Left colon (tissue), 2 donors: Measurements from ENCODE around the gene MCL1. TPM values are rescaled to one million over a fixed set of nuclear protein-coding genes. Genes with fewer than 3 reads are reported as not detected.
A peak's percentile ranks its signal among the peaks of the same experiment; 100 is the strongest.
"Not testable (repeated sequence)": the region's sequence is repeated elsewhere in the genome, so short reads cannot be mapped to it uniquely, and the experiment has no call there.

ENCODE experiments used
- ATAC-seq: fragments of 200-7000 bp; cut with Tn5 transposase; one replicate; pipeline ENCODE4 v1.9.1; 2020; ENCODE audit warnings: mild to moderate bottlenecking, moderate library complexity
- DNase-seq, 2 donors: peaks; one replicate each; pipeline ENCODE4 v3.0.0-alpha.2; 2020
- intact Hi-C, 2 donors: fragments of 100-400 bp; cut with DNase I in 1 of 2; cut with micrococcal nuclease in 1 of 2; formaldehyde crosslinking; loops; one replicate each; pipeline versions ENCODE4 v1.11.2 to v1.14.0; 2022; cut with DNase I, micrococcal nuclease
- long read RNA-seq: library from polyadenylated mRNA; unstranded; transcript quantifications from one replicate; pipeline ENCODE4 v2.0.0, GENCODE V29; 2021
- total RNA-seq, 2 donors: library from RNA; stranded (reverse); fragmentation: NEBNext Ultra II Directional; extraction: Animal tissue kit (Norgen Biotek cat#: 25700); gene quantifications; one replicate each; pipeline ENCODE4 v1.2.1, GENCODE V29; 2021
- donor health status: DM: no; HTN: no; CAD: no.
- donor health status: DM: yes; HTN: yes; CAD: no.

Gene MCL1
- 100 to 1,000 TPM; 263 TPM for total RNA-seq
- long read RNA-seq, transcript MCL1-202 (3 exons, 3,932 nt): major isoform, 306 of 347 reads
- long read RNA-seq, transcript MCL1-203 (2 exons, 1,099 nt): minor isoform, 6 of 347 reads
- long read RNA-seq, partial matches to known transcripts: 1 of 347 reads
- long read RNA-seq, other reads (novel, unspliced or antisense): 30 of 347 reads

GRCh38 chr1:150579110-150579944 is at the start of gene MCL1:
Gene MCL1, minus strand, starts transcription at chr1:150579610. Its CDS starts 80 bp downstream, at chr1:150579530.
- DNase-seq: peak; percentile 92 to 96
- intact Hi-C loops: no loop called here
- peak; percentile 75 for ATAC-seq

- DNase-seq (no peak), ATAC-seq (peak; percentile 1)
- intact Hi-C loops: loop anchor here in 1 of 2 donors (10.0 kb wide), 1 partner anchor 74 kb away; no protein-coding TSS in a partner anchor
Measured at GRCh38 chr1:150628766-150629114, 49.3 kb upstream of the MCL1 start.

GRCh38 chr1:150627826-150628410 is 48.5 kb upstream of the MCL1 start:
- intact Hi-C loops: loop anchor here in 1 of 2 donors (10.0 kb wide), 1 partner anchor 73 kb away; no protein-coding TSS in a partner anchor
- ATAC-seq (no peak), DNase-seq (no peak)

DNA sequence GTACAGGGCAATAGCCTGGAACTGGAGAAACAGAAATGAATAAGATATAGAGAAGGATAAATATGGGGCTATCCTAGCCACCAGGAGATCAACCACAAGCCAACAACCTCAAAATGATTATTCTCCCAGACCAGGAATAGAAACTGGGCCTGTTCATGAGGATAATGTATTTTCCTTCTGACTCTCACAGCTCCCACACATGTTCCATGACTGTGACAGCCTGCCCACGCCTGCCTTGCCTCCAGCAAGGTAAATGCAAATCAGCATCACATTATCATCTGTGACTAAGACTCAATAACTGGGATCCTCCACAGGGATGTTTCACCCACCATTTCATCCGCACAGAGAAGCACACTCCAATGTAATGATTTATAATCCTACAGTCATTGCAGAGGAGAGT is 46.7 kb upstream of the MCL1 start:
- DNase-seq (no peak), ATAC-seq (no peak)
- intact Hi-C loops: loop anchor here in 1 of 2 donors (10.0 kb wide), 1 partner anchor 71 kb away; no protein-coding TSS in a partner anchor

GRCh38 chr1:150624546-150624945 is 45.1 kb upstream of the MCL1 start:
- not testable (repeated sequence) for DNase-seq, ATAC-seq
- intact Hi-C loops: loop anchor here (5.0 to 10.0 kb wide), 2 partner anchors 62 to 70 kb away; no protein-coding TSS in a partner anchor

DNA sequence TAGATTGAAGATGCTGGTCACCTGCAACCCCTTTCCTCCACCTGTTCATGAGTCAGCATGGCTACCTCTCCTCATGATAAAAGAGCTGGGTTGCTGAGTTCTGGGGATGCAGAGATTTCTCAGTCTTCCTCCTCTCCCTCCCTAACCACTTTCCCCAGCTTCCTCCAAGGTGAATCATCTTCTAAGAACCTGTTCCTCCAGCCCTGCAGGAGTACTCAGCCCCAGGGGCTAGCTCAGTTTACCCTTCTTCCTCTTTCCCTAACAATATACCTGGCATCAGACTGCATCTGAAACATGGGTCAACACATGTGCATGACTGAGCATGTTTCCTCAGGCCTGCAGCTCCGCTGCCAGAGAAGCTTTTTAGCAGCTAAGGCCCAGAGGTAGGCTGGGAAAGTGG is 44.7 kb upstream of the MCL1 start:
- DNase-seq, ATAC-seq: not testable (repeated sequence)
- intact Hi-C loops: loop anchor here (5.0 to 10.0 kb wide), 2 partner anchors 62 to 69 kb away; no protein-coding TSS in a partner anchor

- intact Hi-C loops: loop anchor here (5.0 to 10.0 kb wide), 2 partner anchors 60 to 68 kb away; no protein-coding TSS in a partner anchor
- DNase-seq: no peak
- peak; percentile 22 for ATAC-seq
Measured at GRCh38 chr1:150622303-150622975, 43.0 kb upstream of the MCL1 start.

DNA sequence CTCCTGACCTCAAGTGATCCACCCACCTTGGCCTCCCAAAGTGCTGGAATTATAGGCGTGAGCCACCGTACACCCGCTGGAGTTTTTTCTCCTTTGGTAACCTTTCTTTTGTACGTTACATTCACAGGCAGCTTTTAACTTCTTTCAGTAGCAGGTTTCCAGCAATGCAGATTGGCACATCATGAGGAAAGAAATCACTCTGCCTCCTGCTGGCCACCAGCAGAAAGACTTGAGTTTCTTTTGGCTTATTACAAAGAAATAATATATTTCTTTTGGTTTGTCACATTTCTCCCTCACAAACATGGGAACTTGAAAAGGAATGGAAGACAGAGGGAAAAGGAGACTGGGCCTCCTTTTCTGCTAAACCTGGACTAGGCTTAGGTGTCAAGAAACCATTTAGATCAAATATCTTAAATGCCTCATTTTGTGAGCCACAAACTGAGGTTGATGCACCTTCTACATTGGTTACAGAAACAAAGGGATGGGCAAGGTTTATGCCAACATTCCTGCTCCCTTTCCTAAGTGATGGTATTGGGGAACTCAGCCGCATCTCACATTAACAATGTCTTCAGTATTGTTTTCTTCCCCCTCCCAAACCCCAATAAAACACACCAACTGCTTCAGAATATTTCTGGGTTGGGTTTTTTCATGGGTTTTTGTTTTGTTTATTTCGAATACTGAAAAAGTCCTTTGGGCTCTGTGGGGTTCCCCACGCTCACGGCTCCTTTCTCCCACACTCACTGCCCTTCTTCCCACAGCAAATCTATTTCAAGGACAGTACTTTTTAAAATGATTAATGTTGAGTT is 42.3 kb upstream of the MCL1 start:
- DNase-seq (peak in 1 of 2 donors; percentile 60), ATAC-seq (peak; percentile 34)
- intact Hi-C loops: loop anchor here (5.0 to 10.0 kb wide), 2 partner anchors 59 to 67 kb away; no protein-coding TSS in a partner anchor

- DNase-seq: no peak
- ATAC-seq: no peak
- intact Hi-C loops: loop anchor here (5.0 to 10.0 kb wide), 2 partner anchors 59 to 66 kb away; no protein-coding TSS in a partner anchor
Measured at GRCh38 chr1:150620919-150621318, 41.5 kb upstream of the MCL1 start.

- ATAC-seq (peak; percentile 78), DNase-seq (peak in 1 of 2 donors; percentile 56)
- intact Hi-C loops: loop anchor here (5.0 to 10.0 kb wide), 2 partner anchors 58 to 65 kb away; no protein-coding TSS in a partner anchor
Measured at GRCh38 chr1:150619576-150620509, 40.4 kb upstream of the MCL1 start.

- ATAC-seq (peak; percentile 38), DNase-seq (no peak)
- intact Hi-C loops: no loop called here
Measured at GRCh38 chr1:150615346-150616201, 36.2 kb upstream of the MCL1 start.

DNA sequence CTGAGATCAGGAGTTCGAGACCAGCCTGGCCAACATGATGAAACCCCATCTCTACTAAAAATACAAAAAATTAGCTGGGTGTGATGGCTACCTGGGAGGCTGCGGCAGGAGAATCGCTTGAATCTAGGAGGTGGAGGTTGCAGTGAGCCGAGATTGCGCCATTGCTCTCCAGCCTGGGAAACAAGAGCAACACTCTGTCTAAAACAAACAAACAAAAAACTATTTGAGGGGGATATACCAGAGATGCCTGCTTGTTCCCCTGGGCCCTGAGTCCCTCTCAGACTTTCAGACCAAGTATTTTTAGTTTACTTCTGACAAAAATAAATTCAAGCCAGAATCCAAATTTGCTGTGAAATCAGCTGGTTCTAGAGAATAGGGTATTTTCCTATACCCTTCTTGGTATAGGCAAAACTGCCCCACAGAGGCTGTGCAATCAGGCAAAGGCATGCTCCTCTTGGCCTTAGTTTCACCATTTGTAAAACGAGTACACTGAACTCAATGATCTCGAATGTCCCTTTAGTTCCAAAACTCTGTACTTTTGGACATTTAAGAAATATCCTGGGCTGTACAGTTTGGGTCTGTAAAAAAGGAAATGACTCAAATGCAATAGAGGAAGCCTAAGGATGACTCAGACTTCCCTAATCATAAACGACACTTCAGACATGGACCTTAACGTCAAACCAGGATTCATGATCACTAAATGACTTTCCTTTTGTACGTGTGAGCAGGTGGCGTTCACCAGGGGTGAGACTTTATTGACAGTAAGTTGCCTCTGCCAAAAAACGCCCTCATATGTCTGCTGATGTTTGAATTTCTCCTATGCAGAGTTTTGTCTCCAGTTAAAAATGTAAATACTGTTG is 33.9 kb upstream of the MCL1 start:
- intact Hi-C loops: no loop called here
- peak; percentile 86 for ATAC-seq
- peak; percentile 48 to 71 for DNase-seq

DNA sequence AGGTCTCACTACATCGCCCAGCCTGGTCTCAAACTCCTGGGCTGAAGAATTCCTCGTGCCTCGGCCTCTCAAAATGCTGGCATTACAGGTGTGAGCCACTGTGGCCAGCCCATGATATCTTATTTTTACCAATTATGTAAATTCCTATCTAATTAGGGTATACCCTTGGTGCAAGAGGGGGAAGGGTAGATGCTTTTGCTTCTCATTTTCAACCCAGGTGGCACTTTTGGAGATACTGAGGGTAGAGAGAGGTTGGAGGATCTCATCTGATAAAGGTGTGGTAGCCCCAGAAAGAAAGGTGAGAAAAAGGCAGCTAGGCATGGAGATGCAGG is 32.6 kb upstream of the MCL1 start:
- intact Hi-C loops: no loop called here
- no peak for ATAC-seq
- no peak for DNase-seq

DNA sequence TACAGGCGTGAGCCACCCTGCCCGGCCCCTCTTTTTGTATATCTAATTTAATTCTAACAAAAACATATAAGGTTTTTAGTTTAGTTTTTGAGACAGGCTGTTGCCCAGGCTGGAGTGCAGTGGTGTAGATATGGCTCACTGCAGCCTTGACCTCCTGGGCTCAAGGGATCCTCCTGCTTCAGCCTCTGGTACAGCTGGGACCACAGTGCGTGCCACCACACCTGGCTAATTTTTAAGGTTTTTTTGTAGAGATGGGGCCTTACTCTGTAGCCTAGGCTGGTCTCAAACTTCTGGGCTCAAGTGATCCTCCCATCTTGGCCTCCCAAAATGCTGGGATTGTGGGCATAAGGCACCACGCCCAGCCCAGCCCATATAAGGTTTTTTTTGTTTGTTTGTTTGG is 31.2 kb upstream of the MCL1 start:
- intact Hi-C loops: no loop called here
- no peak for ATAC-seq

GRCh38 chr1:150609732-150610131 is 30.3 kb upstream of the MCL1 start:
- intact Hi-C loops: no loop called here
- ATAC-seq: no peak
- DNase-seq: no peak

More for the DNA sequence above, 31.2 kb upstream of the MCL1 start:
- no peak for DNase-seq
